Measurements from ENCODE around the gene HAUS2.

DNA sequence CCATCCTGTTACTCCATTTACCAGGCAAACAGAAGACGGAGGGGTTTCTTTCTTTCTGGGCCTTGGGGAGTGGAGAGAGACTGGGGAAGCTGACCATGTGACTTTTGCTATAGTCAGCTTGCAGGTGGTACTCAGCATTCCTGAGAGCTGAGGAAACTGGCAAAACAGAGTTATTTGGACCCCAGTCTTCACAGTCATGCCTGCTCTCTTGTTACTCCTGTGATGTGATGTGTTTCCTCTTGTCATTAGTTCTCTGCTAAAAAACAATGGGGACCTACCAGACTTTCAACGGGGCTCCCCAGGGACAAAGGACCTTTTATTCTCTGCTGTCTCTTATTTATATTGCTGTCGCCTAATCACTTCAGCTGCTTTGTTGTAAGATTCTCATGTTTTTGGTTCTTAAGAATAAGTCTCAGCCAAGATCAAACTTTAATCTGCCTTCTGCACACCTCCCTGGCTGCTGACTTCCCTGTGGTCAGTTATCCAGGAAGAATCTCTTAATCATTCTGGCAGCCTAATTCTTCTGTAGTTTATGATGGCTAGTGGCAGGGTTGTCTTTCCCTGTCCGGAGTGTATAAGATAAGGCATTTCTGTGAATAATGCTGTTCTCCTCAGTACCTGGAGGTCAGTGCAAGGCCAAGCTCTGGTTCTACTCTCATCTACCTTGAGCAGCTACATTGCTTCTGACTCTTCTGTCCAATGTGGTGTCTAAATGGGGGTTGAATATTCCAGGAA is 35.6 kb downstream of the HAUS2 start:
- TF ChIP-seq, protein P1, sequence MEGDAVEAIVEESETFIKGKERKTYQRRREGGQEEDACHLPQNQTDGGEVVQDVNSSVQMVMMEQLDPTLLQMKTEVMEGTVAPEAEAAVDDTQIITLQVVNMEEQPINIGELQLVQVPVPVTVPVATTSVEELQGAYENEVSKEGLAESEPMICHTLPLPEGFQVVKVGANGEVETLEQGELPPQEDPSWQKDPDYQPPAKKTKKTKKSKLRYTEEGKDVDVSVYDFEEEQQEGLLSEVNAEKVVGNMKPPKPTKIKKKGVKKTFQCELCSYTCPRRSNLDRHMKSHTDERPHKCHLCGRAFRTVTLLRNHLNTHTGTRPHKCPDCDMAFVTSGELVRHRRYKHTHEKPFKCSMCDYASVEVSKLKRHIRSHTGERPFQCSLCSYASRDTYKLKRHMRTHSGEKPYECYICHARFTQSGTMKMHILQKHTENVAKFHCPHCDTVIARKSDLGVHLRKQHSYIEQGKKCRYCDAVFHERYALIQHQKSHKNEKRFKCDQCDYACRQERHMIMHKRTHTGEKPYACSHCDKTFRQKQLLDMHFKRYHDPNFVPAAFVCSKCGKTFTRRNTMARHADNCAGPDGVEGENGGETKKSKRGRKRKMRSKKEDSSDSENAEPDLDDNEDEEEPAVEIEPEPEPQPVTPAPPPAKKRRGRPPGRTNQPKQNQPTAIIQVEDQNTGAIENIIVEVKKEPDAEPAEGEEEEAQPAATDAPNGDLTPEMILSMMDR (IDR thresholded peaks at IDR 0.05; ENCODE audit: poor library complexity, severe bottlenecking), result no peak
- TF ChIP-seq, protein P2, sequence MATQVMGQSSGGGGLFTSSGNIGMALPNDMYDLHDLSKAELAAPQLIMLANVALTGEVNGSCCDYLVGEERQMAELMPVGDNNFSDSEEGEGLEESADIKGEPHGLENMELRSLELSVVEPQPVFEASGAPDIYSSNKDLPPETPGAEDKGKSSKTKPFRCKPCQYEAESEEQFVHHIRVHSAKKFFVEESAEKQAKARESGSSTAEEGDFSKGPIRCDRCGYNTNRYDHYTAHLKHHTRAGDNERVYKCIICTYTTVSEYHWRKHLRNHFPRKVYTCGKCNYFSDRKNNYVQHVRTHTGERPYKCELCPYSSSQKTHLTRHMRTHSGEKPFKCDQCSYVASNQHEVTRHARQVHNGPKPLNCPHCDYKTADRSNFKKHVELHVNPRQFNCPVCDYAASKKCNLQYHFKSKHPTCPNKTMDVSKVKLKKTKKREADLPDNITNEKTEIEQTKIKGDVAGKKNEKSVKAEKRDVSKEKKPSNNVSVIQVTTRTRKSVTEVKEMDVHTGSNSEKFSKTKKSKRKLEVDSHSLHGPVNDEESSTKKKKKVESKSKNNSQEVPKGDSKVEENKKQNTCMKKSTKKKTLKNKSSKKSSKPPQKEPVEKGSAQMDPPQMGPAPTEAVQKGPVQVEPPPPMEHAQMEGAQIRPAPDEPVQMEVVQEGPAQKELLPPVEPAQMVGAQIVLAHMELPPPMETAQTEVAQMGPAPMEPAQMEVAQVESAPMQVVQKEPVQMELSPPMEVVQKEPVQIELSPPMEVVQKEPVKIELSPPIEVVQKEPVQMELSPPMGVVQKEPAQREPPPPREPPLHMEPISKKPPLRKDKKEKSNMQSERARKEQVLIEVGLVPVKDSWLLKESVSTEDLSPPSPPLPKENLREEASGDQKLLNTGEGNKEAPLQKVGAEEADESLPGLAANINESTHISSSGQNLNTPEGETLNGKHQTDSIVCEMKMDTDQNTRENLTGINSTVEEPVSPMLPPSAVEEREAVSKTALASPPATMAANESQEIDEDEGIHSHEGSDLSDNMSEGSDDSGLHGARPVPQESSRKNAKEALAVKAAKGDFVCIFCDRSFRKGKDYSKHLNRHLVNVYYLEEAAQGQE (IDR thresholded peaks at IDR 0.05; ENCODE audit: borderline replicate concordance), result no peak
- TF ChIP-seq RAD21 (conservative IDR thresholded peaks at IDR 0.05) (no peak), EP300 (conservative IDR thresholded peaks at IDR 0.05; ENCODE audit: poor library complexity, severe bottlenecking) (no peak), EZH2 (IDR thresholded peaks at IDR 0.05; ENCODE audit: borderline replicate concordance, insufficient read depth, low read length, poor library complexity, severe bottlenecking) (no peak)

Measured in neural cell (in vitro differentiated cells).